ENCODE results near the gene PTPRN2.
"Not testable (repeated sequence)": the region's sequence is repeated elsewhere in the genome, so short reads cannot be mapped to it uniquely, and the experiment has no call there.

PTPRN2 gene

GRCh38 chr7:157494506-157495176 is 1093.0 kb downstream of the PTPRN2 start:
- no peak for DNase-seq (ENCODE audit: low spot score)

GRCh38 chr7:157493776-157494175 is 1093.8 kb downstream of the PTPRN2 start:
- no peak for DNase-seq (ENCODE audit: low spot score)

- DNase-seq (ENCODE audit: low spot score): no peak
Measured at GRCh38 chr7:157493017-157493416, 1094.6 kb downstream of the PTPRN2 start.

- no peak for DNase-seq (ENCODE audit: low spot score)
Measured at GRCh38 chr7:157490465-157490912, 1097.1 kb downstream of the PTPRN2 start.

GRCh38 chr7:157489870-157490269 is 1097.8 kb downstream of the PTPRN2 start:
- not testable (repeated sequence) for DNase-seq (ENCODE audit: low spot score)
